ENCODE results near the gene BRD9. TPM values are rescaled to one million over a fixed set of nuclear protein-coding genes. Genes with fewer than 3 reads are reported as not detected.
"Not testable (repeated sequence)": the region's sequence is repeated elsewhere in the genome, so short reads cannot be mapped to it uniquely, and the experiment has no call there.

The BRD9 gene
- total RNA-seq (10 to 100 TPM; 33.4 to 41.5 TPM), polyA plus RNA-seq (ENCODE audit: insufficient read length in 2 of 2) (10 to 100 TPM; 41.0 to 49.2 TPM)
- long read RNA-seq, donor 1, partial matches to known transcripts = 12 of 15 reads
- long read RNA-seq, donor 1, other reads (novel, unspliced or antisense) = 0 of 15 reads
- long read RNA-seq, donor 2, partial matches to known transcripts = 8 of 8 reads
- long read RNA-seq, donor 2, other reads (novel, unspliced or antisense) = 0 of 8 reads
- long read RNA-seq, donor 3, partial matches to known transcripts = 10 of 11 reads
- long read RNA-seq, donor 3, other reads (novel, unspliced or antisense) = 0 of 11 reads
- long read RNA-seq, donor 4, partial matches to known transcripts = 5 of 7 reads
- long read RNA-seq, donor 4, other reads (novel, unspliced or antisense) = 0 of 7 reads

GRCh38 chr5:892394-893136, at the start of gene BRD9, which contains the start of gene TRIP13:
Gene BRD9 (minus strand): TSS chr5:892801. CDS start chr5:892657, 144 bp downstream.
Gene TRIP13 (plus strand): TSS chr5:892884. CDS start chr5:892999, 115 bp downstream.
- peak in 5 of 6 donors; percentile 49 to 93 (median 69) for DNase-seq (ENCODE audit: low read depth in 4 of 6, low spot score in 6 of 6)
- H3K4me3 ChIP-seq (ENCODE audit: low read depth, low read length) = peak within 1 kb of the TSS; percentile 84
- peaks cover 25% of the 10 kb centered on the region for H3K4me1 ChIP-seq (ENCODE audit: control insufficient read depth, insufficient read depth, low read length)
- WGBS (ENCODE audit: insufficient coverage) = under 1% methylated on average over 91 of the region's 91 CpGs
- no peaks in the 10 kb centered on the region for H3K9me3 ChIP-seq (ENCODE audit: control insufficient read depth, insufficient read depth, low read length)
- H3K27ac ChIP-seq (ENCODE audit: low read depth, low read length) = peak within 1 kb of the TSS; percentile 25
- H3K36me3 ChIP-seq (ENCODE audit: control insufficient read depth, insufficient read depth, low read length) = peaks cover 33% of the 10 kb centered on the region
- H3K27me3 ChIP-seq (ENCODE audit: control insufficient read depth, insufficient read depth, low read length) = no peaks in the 10 kb centered on the region

- H3K4me1 ChIP-seq (ENCODE audit: control insufficient read depth, insufficient read depth, low read length); H3K9me3 ChIP-seq (ENCODE audit: control insufficient read depth, insufficient read depth, low read length); H3K27me3 ChIP-seq (ENCODE audit: control insufficient read depth, insufficient read depth, low read length); H3K4me3 ChIP-seq (ENCODE audit: low read depth, low read length); H3K27ac ChIP-seq (ENCODE audit: low read depth, low read length); H3K36me3 ChIP-seq (ENCODE audit: control insufficient read depth, insufficient read depth, low read length); DNase-seq (ENCODE audit: low read depth in 4 of 6, low spot score in 6 of 6): not testable (repeated sequence)
- no CpG with 5 or more reads among the region's 2 CpGs for WGBS (ENCODE audit: insufficient coverage)
Measured at GRCh38 chr5:940741-941140, 48.1 kb upstream of the BRD9 start.

- DNase-seq (ENCODE audit: low read depth in 4 of 6, low spot score in 6 of 6) = no peak
- WGBS (ENCODE audit: insufficient coverage) = 65% methylated on average over 3 of the region's 7 CpGs
- H3K9me3 ChIP-seq (ENCODE audit: control insufficient read depth, insufficient read depth, low read length) = no peaks in the 10 kb centered on the region
- H3K27me3 ChIP-seq (ENCODE audit: control insufficient read depth, insufficient read depth, low read length) = no peaks in the 10 kb centered on the region
- peaks cover 4% of the 10 kb centered on the region for H3K4me1 ChIP-seq (ENCODE audit: control insufficient read depth, insufficient read depth, low read length)
- no peak overlapping the region for H3K27ac ChIP-seq (ENCODE audit: low read depth, low read length)
- no peaks in the 10 kb centered on the region for H3K36me3 ChIP-seq (ENCODE audit: control insufficient read depth, insufficient read depth, low read length)
- H3K4me3 ChIP-seq (ENCODE audit: low read depth, low read length) = no peak overlapping the region
Measured at GRCh38 chr5:939368-939767, 46.8 kb upstream of the BRD9 start.

GRCh38 chr5:937151-937924, 44.7 kb upstream of the BRD9 start:
- Histone ChIP-seq H3K4me1 (ENCODE audit: control insufficient read depth, insufficient read depth, low read length) (peaks cover 4% of the 10 kb centered on the region), H3K9me3 (ENCODE audit: control insufficient read depth, insufficient read depth, low read length) (no peaks in the 10 kb centered on the region), H3K4me3 (ENCODE audit: low read depth, low read length) (no peak overlapping the region), H3K27me3 (ENCODE audit: control insufficient read depth, insufficient read depth, low read length) (no peaks in the 10 kb centered on the region), H3K36me3 (ENCODE audit: control insufficient read depth, insufficient read depth, low read length) (no peaks in the 10 kb centered on the region), H3K27ac (ENCODE audit: low read depth, low read length) (no peak overlapping the region)
- no peak for DNase-seq (ENCODE audit: low read depth in 4 of 6, low spot score in 6 of 6)
- 93% methylated on average over 13 of the region's 14 CpGs for WGBS (ENCODE audit: insufficient coverage)

GRCh38 chr5:936149-937144, 43.8 kb upstream of the BRD9 start:
- Histone ChIP-seq H3K4me1 (ENCODE audit: control insufficient read depth, insufficient read depth, low read length) (peaks cover 7% of the 10 kb centered on the region), H3K4me3 (ENCODE audit: low read depth, low read length) (no peak overlapping the region), H3K27ac (ENCODE audit: low read depth, low read length) (no peak overlapping the region), H3K9me3 (ENCODE audit: control insufficient read depth, insufficient read depth, low read length) (no peaks in the 10 kb centered on the region), H3K27me3 (ENCODE audit: control insufficient read depth, insufficient read depth, low read length) (peaks cover 2% of the 10 kb centered on the region), H3K36me3 (ENCODE audit: control insufficient read depth, insufficient read depth, low read length) (no peaks in the 10 kb centered on the region)
- 90% methylated on average over 18 of the region's 19 CpGs for WGBS (ENCODE audit: insufficient coverage)
- DNase-seq (ENCODE audit: low read depth in 4 of 6, low spot score in 6 of 6) = no peak

- Histone ChIP-seq H3K9me3 (ENCODE audit: control insufficient read depth, insufficient read depth, low read length) (no peaks in the 10 kb centered on the region), H3K36me3 (ENCODE audit: control insufficient read depth, insufficient read depth, low read length) (no peaks in the 10 kb centered on the region), H3K27me3 (ENCODE audit: control insufficient read depth, insufficient read depth, low read length) (peaks cover 2% of the 10 kb centered on the region), H3K4me3 (ENCODE audit: low read depth, low read length) (no peak overlapping the region), H3K27ac (ENCODE audit: low read depth, low read length) (no peak overlapping the region), H3K4me1 (ENCODE audit: control insufficient read depth, insufficient read depth, low read length) (peaks cover 7% of the 10 kb centered on the region)
- WGBS (ENCODE audit: insufficient coverage) = 75% methylated on average over 4 of the region's 5 CpGs
- no peak for DNase-seq (ENCODE audit: low read depth in 4 of 6, low spot score in 6 of 6)
Measured at GRCh38 chr5:935510-936084, 43.0 kb upstream of the BRD9 start.

- H3K27ac ChIP-seq (ENCODE audit: low read depth, low read length); DNase-seq (ENCODE audit: low read depth in 4 of 6, low spot score in 6 of 6); H3K4me1 ChIP-seq (ENCODE audit: control insufficient read depth, insufficient read depth, low read length); H3K27me3 ChIP-seq (ENCODE audit: control insufficient read depth, insufficient read depth, low read length); H3K36me3 ChIP-seq (ENCODE audit: control insufficient read depth, insufficient read depth, low read length); H3K9me3 ChIP-seq (ENCODE audit: control insufficient read depth, insufficient read depth, low read length); H3K4me3 ChIP-seq (ENCODE audit: low read depth, low read length): not testable (repeated sequence)
- 90% methylated on average over 2 of the region's 3 CpGs for WGBS (ENCODE audit: insufficient coverage)
Measured at GRCh38 chr5:934381-934967, 41.9 kb upstream of the BRD9 start.

GRCh38 chr5:933951-934350, 41.4 kb upstream of the BRD9 start:
- H3K4me1 ChIP-seq (ENCODE audit: control insufficient read depth, insufficient read depth, low read length); DNase-seq (ENCODE audit: low read depth in 4 of 6, low spot score in 6 of 6); H3K4me3 ChIP-seq (ENCODE audit: low read depth, low read length); H3K9me3 ChIP-seq (ENCODE audit: control insufficient read depth, insufficient read depth, low read length); H3K36me3 ChIP-seq (ENCODE audit: control insufficient read depth, insufficient read depth, low read length); H3K27me3 ChIP-seq (ENCODE audit: control insufficient read depth, insufficient read depth, low read length); H3K27ac ChIP-seq (ENCODE audit: low read depth, low read length): not testable (repeated sequence)
